Esophagus muscularis mucosa (tissue), 3 donors: Measurements from ENCODE around the gene CCL15.

Experiments
- EP300 ChIP-seq: sonication (generic); formaldehyde crosslinking; IDR thresholded peaks from one replicate; pipeline ENCODE4 v1.6.1; 2017; ENCODE audit warnings: antibody characterized with exemption
- TF ChIP-seq, protein P1 (sequence below), 3 experiments: fragments of 200-600 bp in 2 of 3; fragments of 450-650 bp in 1 of 3; sonication (generic) in 2 of 3; IDR thresholded peaks; one replicate each; pipeline ENCODE4 v1.5.1; 2017 to 2019; ENCODE audit warnings: antibody characterized with exemption in 3 of 3, mild to moderate bottlenecking in 2 of 3, moderate library complexity in 1 of 3

- TF ChIP-seq EP300 = no peak
- TF ChIP-seq, protein P1, sequence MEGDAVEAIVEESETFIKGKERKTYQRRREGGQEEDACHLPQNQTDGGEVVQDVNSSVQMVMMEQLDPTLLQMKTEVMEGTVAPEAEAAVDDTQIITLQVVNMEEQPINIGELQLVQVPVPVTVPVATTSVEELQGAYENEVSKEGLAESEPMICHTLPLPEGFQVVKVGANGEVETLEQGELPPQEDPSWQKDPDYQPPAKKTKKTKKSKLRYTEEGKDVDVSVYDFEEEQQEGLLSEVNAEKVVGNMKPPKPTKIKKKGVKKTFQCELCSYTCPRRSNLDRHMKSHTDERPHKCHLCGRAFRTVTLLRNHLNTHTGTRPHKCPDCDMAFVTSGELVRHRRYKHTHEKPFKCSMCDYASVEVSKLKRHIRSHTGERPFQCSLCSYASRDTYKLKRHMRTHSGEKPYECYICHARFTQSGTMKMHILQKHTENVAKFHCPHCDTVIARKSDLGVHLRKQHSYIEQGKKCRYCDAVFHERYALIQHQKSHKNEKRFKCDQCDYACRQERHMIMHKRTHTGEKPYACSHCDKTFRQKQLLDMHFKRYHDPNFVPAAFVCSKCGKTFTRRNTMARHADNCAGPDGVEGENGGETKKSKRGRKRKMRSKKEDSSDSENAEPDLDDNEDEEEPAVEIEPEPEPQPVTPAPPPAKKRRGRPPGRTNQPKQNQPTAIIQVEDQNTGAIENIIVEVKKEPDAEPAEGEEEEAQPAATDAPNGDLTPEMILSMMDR (IDR thresholded peaks at IDR 0.05) = no peak
Observed at GRCh38 chr17:35968520-35969054, 32.8 kb downstream of the CCL15 start.
